ENCODE results near the gene ZRANB3.
"Not testable (repeated sequence)": the region's sequence is repeated elsewhere in the genome, so short reads cannot be mapped to it uniquely, and the experiment has no call there.

Gene ZRANB3

GRCh38 chr2:135121016-135121657 is 409.9 kb downstream of the ZRANB3 start:
- Histone ChIP-seq H3K9me2 (replicated peaks; ENCODE audit: insufficient read depth, low read length) (no peaks in the 10 kb centered on the region), H2AFZ (ENCODE audit: low read length) (no peak overlapping the region), H3F3A (ENCODE audit: insufficient read depth, low read length) (no peaks in the 10 kb centered on the region), H3K79me2 (ENCODE audit: low read length) (no peaks in the 10 kb centered on the region), H3K27ac (ENCODE audit: low read length) (no peak overlapping the region), H3K4me3 (ENCODE audit: low read length) (no peak overlapping the region), H3K4me1 (ENCODE audit: low read length) (no peaks in the 10 kb centered on the region), H3K4me2 (ENCODE audit: low read depth, low read length) (no peak overlapping the region), H4K20me1 (ENCODE audit: insufficient read depth, low read length) (no peaks in the 10 kb centered on the region), H3K36me3 (replicated peaks; ENCODE audit: insufficient read depth, low read length) (peaks cover 4% of the 10 kb centered on the region; the same call in 1 of the 2 replicates), H3K27me3 (replicated peaks; ENCODE audit: insufficient read depth, low read length) (no peaks in the 10 kb centered on the region), H3K9me3 (replicated peaks; ENCODE audit: insufficient read depth, low read length) (no peaks in the 10 kb centered on the region), H3K9ac (ENCODE audit: low read length) (no peak overlapping the region)
- DNase-seq: no peak
- TF ChIP-seq CTCF (IDR thresholded peaks at IDR 0.05; ENCODE audit: low read length): no peak
- TF ChIP-seq EZH2phosphoT487 (IDR thresholded peaks at IDR 0.05; ENCODE audit: low read length): no peak
- TF ChIP-seq EZH2 (optimal IDR thresholded peaks at IDR 0.05; ENCODE audit: low read depth, low read length): no peak

- TF ChIP-seq EZH2phosphoT487 (IDR thresholded peaks at IDR 0.05; ENCODE audit: low read length) (no peak), EZH2 (optimal IDR thresholded peaks at IDR 0.05; ENCODE audit: low read depth, low read length) (no peak), CTCF (IDR thresholded peaks at IDR 0.05; ENCODE audit: low read length) (no peak)
- no peaks in the 10 kb centered on the region for H3K9me2 ChIP-seq (replicated peaks; ENCODE audit: insufficient read depth, low read length)
- H3K27ac ChIP-seq (ENCODE audit: low read length): no peak overlapping the region
- no peaks in the 10 kb centered on the region for H4K20me1 ChIP-seq (ENCODE audit: insufficient read depth, low read length)
- H3K79me2 ChIP-seq (ENCODE audit: low read length): no peaks in the 10 kb centered on the region
- no peak overlapping the region for H3K4me2 ChIP-seq (ENCODE audit: low read depth, low read length)
- no peaks in the 10 kb centered on the region for H3K4me1 ChIP-seq (ENCODE audit: low read length)
- H3K4me3 ChIP-seq (ENCODE audit: low read length): no peak overlapping the region
- no peak overlapping the region for H3K9ac ChIP-seq (ENCODE audit: low read length)
- no peak overlapping the region for H2AFZ ChIP-seq (ENCODE audit: low read length)
- H3K9me3 ChIP-seq (replicated peaks; ENCODE audit: insufficient read depth, low read length): no peaks in the 10 kb centered on the region
- no peak for DNase-seq
- peaks cover 4% of the 10 kb centered on the region; the same call in 1 of the 2 replicates for H3K36me3 ChIP-seq (replicated peaks; ENCODE audit: insufficient read depth, low read length)
- H3K27me3 ChIP-seq (replicated peaks; ENCODE audit: insufficient read depth, low read length): no peaks in the 10 kb centered on the region
- no peaks in the 10 kb centered on the region for H3F3A ChIP-seq (ENCODE audit: insufficient read depth, low read length)
These were observed 411.4 kb downstream of the ZRANB3 start for GRCh38 chr2:135119582-135119981.

- Histone ChIP-seq H3K79me2 (ENCODE audit: low read length) (no peaks in the 10 kb centered on the region; the same call in 1 of the 2 replicates), H3F3A (ENCODE audit: insufficient read depth, low read length) (no peaks in the 10 kb centered on the region), H3K9me3 (replicated peaks; ENCODE audit: insufficient read depth, low read length) (no peaks in the 10 kb centered on the region), H3K4me2 (ENCODE audit: low read depth, low read length) (no peak overlapping the region), H3K27ac (ENCODE audit: low read length) (no peak overlapping the region), H2AFZ (ENCODE audit: low read length) (no peak overlapping the region), H3K27me3 (replicated peaks; ENCODE audit: insufficient read depth, low read length) (no peaks in the 10 kb centered on the region), H3K4me1 (ENCODE audit: low read length) (no peaks in the 10 kb centered on the region), H3K9ac (ENCODE audit: low read length) (no peak overlapping the region), H3K9me2 (replicated peaks; ENCODE audit: insufficient read depth, low read length) (no peaks in the 10 kb centered on the region), H3K4me3 (ENCODE audit: low read length) (no peak overlapping the region), H3K36me3 (replicated peaks; ENCODE audit: insufficient read depth, low read length) (no peaks in the 10 kb centered on the region), H4K20me1 (ENCODE audit: insufficient read depth, low read length) (no peaks in the 10 kb centered on the region)
- TF ChIP-seq CTCF (IDR thresholded peaks at IDR 0.05; ENCODE audit: low read length) (no peak), EZH2phosphoT487 (IDR thresholded peaks at IDR 0.05; ENCODE audit: low read length) (no peak), EZH2 (optimal IDR thresholded peaks at IDR 0.05; ENCODE audit: low read depth, low read length) (no peak)
- DNase-seq: no peak
These were observed 417.7 kb downstream of the ZRANB3 start for GRCh38 chr2:135113322-135113721.

GRCh38 chr2:135105513-135106316 is 425.3 kb downstream of the ZRANB3 start:
- H3K36me3 ChIP-seq (replicated peaks; ENCODE audit: insufficient read depth, low read length); H3K4me2 ChIP-seq (ENCODE audit: low read depth, low read length); H4K20me1 ChIP-seq (ENCODE audit: insufficient read depth, low read length); H3K9me3 ChIP-seq (replicated peaks; ENCODE audit: insufficient read depth, low read length); DNase-seq; H3K27ac ChIP-seq (ENCODE audit: low read length); H3K9me2 ChIP-seq (replicated peaks; ENCODE audit: insufficient read depth, low read length); H3K4me1 ChIP-seq (ENCODE audit: low read length); H3K27me3 ChIP-seq (replicated peaks; ENCODE audit: insufficient read depth, low read length); H2AFZ ChIP-seq (ENCODE audit: low read length); H3K9ac ChIP-seq (ENCODE audit: low read length); H3F3A ChIP-seq (ENCODE audit: insufficient read depth, low read length); H3K79me2 ChIP-seq (ENCODE audit: low read length); H3K4me3 ChIP-seq (ENCODE audit: low read length): not testable (repeated sequence)

Measured in MM.1S (cell line).